BE2C (cell line): ENCODE results near the gene SRGAP3.

Experiments used
- DNase-seq: peaks from one replicate; pipeline ENCODE4 v3.0.0-alpha.2; 2020
- H3K27me3 ChIP-seq: fragments of 250-450 bp; sonication (Bioruptor Pico); 2 replicates; pipeline ENCODE4 v1.5.1; 2020; ENCODE audit warnings: mild to moderate bottlenecking
- H3K36me3 ChIP-seq: fragments of 250-450 bp; sonication (Bioruptor Pico); 2 replicates; pipeline ENCODE4 v1.5.1; 2020; ENCODE audit warnings: mild to moderate bottlenecking
- H3K4me1 ChIP-seq: fragments of 250-450 bp; sonication (Bioruptor Pico); 2 replicates; pipeline ENCODE4 v1.5.1; 2020
- H3K4me3 ChIP-seq: 2 replicates; pipeline ENCODE4 v1.5.1; 2011; ENCODE audit warnings: low read depth, low read length
- H3K9me3 ChIP-seq: fragments of 250-450 bp; sonication (Bioruptor Pico); 2 replicates; pipeline ENCODE4 v1.5.1; 2020
- TF ChIP-seq, protein P1 (sequence below): IDR thresholded peaks from 2 replicates; pipeline ENCODE4 v1.5.1; 2012; ENCODE audit warnings: mild to moderate bottlenecking, low read depth, low read length

Gene SRGAP3

DNA sequence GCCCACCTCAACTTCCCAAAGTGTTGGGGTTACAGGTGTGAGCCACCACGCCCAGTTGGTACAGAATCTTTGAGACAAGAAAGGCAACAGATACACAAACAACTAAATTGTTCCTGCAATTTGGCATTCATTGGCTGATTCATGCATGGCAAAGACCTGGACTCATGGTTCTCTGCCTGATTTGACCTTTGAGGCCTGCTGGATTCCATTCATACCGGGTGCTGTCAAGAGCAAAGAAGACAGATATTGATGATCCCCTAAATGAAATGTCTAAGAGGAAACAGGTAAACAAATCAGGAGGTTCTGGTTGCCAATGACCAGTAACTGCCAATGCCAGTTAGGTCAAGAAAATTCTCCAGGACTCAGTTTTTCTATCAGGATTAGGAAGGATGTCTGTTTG lies 242.2 kb downstream of the SRGAP3 start:
- Histone ChIP-seq H3K9me3 (no peaks in the 10 kb centered on the region), H3K4me3 (no peak overlapping the region), H3K36me3 (no peaks in the 10 kb centered on the region), H3K27me3 (no peaks in the 10 kb centered on the region), H3K4me1 (no peaks in the 10 kb centered on the region)
- TF ChIP-seq, protein P1, sequence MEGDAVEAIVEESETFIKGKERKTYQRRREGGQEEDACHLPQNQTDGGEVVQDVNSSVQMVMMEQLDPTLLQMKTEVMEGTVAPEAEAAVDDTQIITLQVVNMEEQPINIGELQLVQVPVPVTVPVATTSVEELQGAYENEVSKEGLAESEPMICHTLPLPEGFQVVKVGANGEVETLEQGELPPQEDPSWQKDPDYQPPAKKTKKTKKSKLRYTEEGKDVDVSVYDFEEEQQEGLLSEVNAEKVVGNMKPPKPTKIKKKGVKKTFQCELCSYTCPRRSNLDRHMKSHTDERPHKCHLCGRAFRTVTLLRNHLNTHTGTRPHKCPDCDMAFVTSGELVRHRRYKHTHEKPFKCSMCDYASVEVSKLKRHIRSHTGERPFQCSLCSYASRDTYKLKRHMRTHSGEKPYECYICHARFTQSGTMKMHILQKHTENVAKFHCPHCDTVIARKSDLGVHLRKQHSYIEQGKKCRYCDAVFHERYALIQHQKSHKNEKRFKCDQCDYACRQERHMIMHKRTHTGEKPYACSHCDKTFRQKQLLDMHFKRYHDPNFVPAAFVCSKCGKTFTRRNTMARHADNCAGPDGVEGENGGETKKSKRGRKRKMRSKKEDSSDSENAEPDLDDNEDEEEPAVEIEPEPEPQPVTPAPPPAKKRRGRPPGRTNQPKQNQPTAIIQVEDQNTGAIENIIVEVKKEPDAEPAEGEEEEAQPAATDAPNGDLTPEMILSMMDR, result no peak
- DNase-seq, result no peak

- Histone ChIP-seq H3K9me3 (no peaks in the 10 kb centered on the region), H3K27me3 (no peaks in the 10 kb centered on the region), H3K4me1 (no peaks in the 10 kb centered on the region), H3K4me3 (no peak overlapping the region), H3K36me3 (no peaks in the 10 kb centered on the region)
- TF ChIP-seq, protein P1, result no peak
- DNase-seq, result no peak
Observed at GRCh38 chr3:9000041-9000440, 249.4 kb downstream of the SRGAP3 start.

DNA sequence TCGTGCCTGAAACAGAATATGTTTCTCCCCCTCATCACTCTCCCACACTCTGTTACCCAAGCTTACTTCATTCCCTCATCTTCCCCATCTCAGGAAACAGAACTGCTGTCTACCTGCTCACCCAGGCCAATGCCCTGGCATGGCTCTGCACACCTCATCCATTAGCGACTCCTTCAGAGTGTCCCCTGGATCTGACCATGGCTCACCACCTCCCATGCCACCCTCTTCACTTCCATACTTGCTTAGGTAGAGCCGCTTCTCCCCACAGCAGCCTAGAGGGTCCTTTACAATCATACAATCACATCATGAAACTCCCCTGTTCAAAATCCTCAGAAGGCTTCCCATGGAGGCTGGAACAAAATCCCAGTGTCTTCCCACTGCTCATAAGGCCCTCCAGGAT lies 252.3 kb downstream of the SRGAP3 start:
- Histone ChIP-seq H3K27me3 (no peaks in the 10 kb centered on the region), H3K36me3 (no peaks in the 10 kb centered on the region), H3K9me3 (no peaks in the 10 kb centered on the region), H3K4me1 (no peaks in the 10 kb centered on the region), H3K4me3 (no peak overlapping the region)
- TF ChIP-seq, protein P1, result no peak
- no peak for DNase-seq

- no peaks in the 10 kb centered on the region for H3K27me3 ChIP-seq
- TF ChIP-seq, protein P1, result no peak; the same call in 1 of the 2 replicates
Observed at GRCh38 chr3:8996681-8997121, 252.7 kb downstream of the SRGAP3 start.

GRCh38 chr3:8996216-8996615 lies 253.2 kb downstream of the SRGAP3 start:
- Histone ChIP-seq H3K4me3 (no peak overlapping the region), H3K4me1 (no peaks in the 10 kb centered on the region), H3K9me3 (no peaks in the 10 kb centered on the region), H3K27me3 (no peaks in the 10 kb centered on the region), H3K36me3 (no peaks in the 10 kb centered on the region)
- no peak for DNase-seq
- TF ChIP-seq, protein P1, result no peak

More at GRCh38 chr3:8996681-8997121, 252.7 kb downstream of the SRGAP3 start:
- H3K4me3 ChIP-seq, result no peak overlapping the region
- DNase-seq, result no peak
- no peaks in the 10 kb centered on the region for H3K9me3 ChIP-seq
- no peaks in the 10 kb centered on the region for H3K36me3 ChIP-seq
- no peaks in the 10 kb centered on the region for H3K4me1 ChIP-seq

GRCh38 chr3:8994226-8994625 lies 255.2 kb downstream of the SRGAP3 start:
- TF ChIP-seq, protein P1, result no peak
- Histone ChIP-seq H3K9me3 (no peaks in the 10 kb centered on the region), H3K36me3 (no peaks in the 10 kb centered on the region), H3K4me3 (no peak overlapping the region), H3K27me3 (no peaks in the 10 kb centered on the region), H3K4me1 (no peaks in the 10 kb centered on the region)
- DNase-seq, result no peak
